ENCODE measurements around the gene NDUFA13. TPM values are rescaled to one million over a fixed set of nuclear protein-coding genes. Genes with fewer than 3 reads are reported as not detected.

The NDUFA13 gene
- total RNA-seq, 4 donors from 2014 or later: 26.6 to 83.0 (median 36.0) TPM

DNA sequence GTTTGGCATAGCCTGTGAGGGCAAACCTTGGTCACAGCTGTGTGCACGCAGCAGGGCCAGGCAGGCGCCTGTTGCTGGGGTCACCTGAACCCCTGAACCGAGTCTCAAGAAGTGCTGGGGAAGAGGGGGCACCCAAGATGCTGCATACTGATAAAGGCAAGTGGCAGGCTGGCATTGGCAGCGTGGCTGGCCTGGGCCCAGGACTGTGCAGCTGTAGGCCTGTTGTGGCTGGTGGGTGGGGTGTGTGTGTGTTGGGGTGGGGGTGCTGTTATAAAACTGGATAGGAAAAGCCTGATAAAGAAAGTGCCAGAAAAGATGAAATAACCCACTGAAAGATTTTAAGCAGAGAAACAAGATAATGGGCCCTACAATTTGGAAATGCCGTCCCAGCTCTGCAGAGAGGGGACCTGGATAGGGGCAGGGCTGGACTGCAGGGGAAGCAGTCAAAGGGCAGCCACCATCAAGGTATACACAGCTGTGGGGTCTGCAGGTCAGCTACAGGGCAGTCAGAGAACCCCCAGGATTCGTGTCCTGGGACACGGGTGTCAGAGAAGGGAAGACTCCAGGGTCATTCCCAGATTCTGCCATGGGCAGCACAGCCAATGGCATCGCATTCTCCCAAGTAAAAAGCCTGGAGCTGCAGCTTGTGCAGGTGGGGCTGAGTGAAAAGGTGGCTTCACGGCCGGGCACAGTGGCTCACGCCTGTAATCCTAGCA lies 55.2 kb downstream of the NDUFA13 start:
- TF ChIP-seq CTCF (IDR thresholded peaks at IDR 0.05; ENCODE audit: low read depth): no peak

GRCh38 chr19:19575411-19575810 lies 59.4 kb downstream of the NDUFA13 start:
- TF ChIP-seq CTCF (IDR thresholded peaks at IDR 0.05; ENCODE audit: low read depth): no peak

Other genes starting within 250 kb of the NDUFA13 start
- under 1 TPM in 2 of 4 donors, not detected in 2; 0.82 to 0.88 TPM for gene TM6SF2, start 242.9 kb upstream of the NDUFA13 start, total RNA-seq
- gene SUGP1, start 195.7 kb upstream of the NDUFA13 start, total RNA-seq: 10 to 100 TPM; 15.5 to 37.3 (median 24.0) TPM
- gene MAU2, start 195.4 kb upstream of the NDUFA13 start, total RNA-seq: 10 to 100 TPM; 20.9 to 78.2 (median 43.9) TPM
- 10 to 100 TPM; 24.0 to 32.0 (median 28.9) TPM for gene GATAD2A, start 110.5 kb upstream of the NDUFA13 start, total RNA-seq
- 1 to 10 TPM in 3 of 4 donors, under 1 TPM in 1; 0.57 to 2.2 (median 1.3) TPM for gene TSSK6, start 677 bp upstream of the NDUFA13 start, total RNA-seq
- 1 to 10 TPM in 1 of 4 donors, under 1 TPM in 3; 0.33 to 1.1 (median 0.80) TPM for gene YJEFN3, start 12.7 kb downstream of the NDUFA13 start, total RNA-seq
- under 1 TPM in 2 of 4 donors, not detected in 2; 0.38 to 0.85 TPM for gene CILP2, start 22.0 kb downstream of the NDUFA13 start, total RNA-seq
- gene PBX4, start 102.5 kb downstream of the NDUFA13 start, total RNA-seq: 1 to 10 TPM; 1.6 to 4.0 (median 2.4) TPM
- 1 to 10 TPM in 3 of 4 donors, under 1 TPM in 1; 0.65 to 8.8 (median 3.0) TPM for gene LPAR2, start 112.0 kb downstream of the NDUFA13 start, total RNA-seq
- gene GMIP, start 127.4 kb downstream of the NDUFA13 start, total RNA-seq: 10 to 100 TPM in 3 of 4 donors, 1 to 10 TPM in 1; 5.2 to 18.9 (median 16.5) TPM
- 100 to 1,000 TPM in 3 of 4 donors, 10 to 100 TPM in 1; 33.4 to 272 (median 109) TPM for gene ATP13A1, start 147.5 kb downstream of the NDUFA13 start, total RNA-seq
- 10 to 100 TPM in 1 of 4 donors, 1 to 10 TPM in 3; 4.5 to 11.6 (median 5.6) TPM for gene ZNF101, start 152.6 kb downstream of the NDUFA13 start, total RNA-seq
- 1 to 10 TPM; 5.7 to 9.6 (median 8.2) TPM for gene ZNF14, start 216.9 kb downstream of the NDUFA13 start, total RNA-seq